Neural cell (in vitro differentiated cells): ENCODE measurements around the gene IRS1.

Experiments used
- EP300 ChIP-seq: fragments of 450-650 bp; conservative IDR thresholded peaks from 2 replicates; pipeline ENCODE4 v1.6.1; 2014; ENCODE audit warnings: antibody characterized with exemption, mild to moderate bottlenecking, moderate library complexity; ENCODE audit not compliant: poor library complexity, severe bottlenecking
- EZH2 ChIP-seq: fragments of 200-600, 300-800 bp; shearing (Covaris generic), sonication (generic); IDR thresholded peaks from 2 replicates; pipeline ENCODE4 v1.6.1; 2014; ENCODE audit warnings: antibody characterized with exemption, low read length, borderline replicate concordance, mild to moderate bottlenecking; ENCODE audit not compliant: insufficient read depth, poor library complexity, severe bottlenecking
- POLR2AphosphoS5 ChIP-seq: IDR thresholded peaks from 2 replicates; pipeline ENCODE4 v1.6.1; 2012
- RAD21 ChIP-seq: fragments of 450-650 bp; conservative IDR thresholded peaks from 2 replicates; pipeline ENCODE4 v1.6.1; 2014; ENCODE audit warnings: antibody characterized with exemption, mild to moderate bottlenecking, moderate library complexity
- SMC3 ChIP-seq: fragments of 450-650 bp; conservative IDR thresholded peaks from 2 replicates; pipeline ENCODE4 v1.6.1; 2014; ENCODE audit warnings: antibody characterized with exemption, mild to moderate bottlenecking, moderate library complexity; ENCODE audit not compliant: poor library complexity
- TF ChIP-seq, protein P1 (sequence below): fragments of 450-650 bp; IDR thresholded peaks from 2 replicates; pipeline ENCODE4 v1.5.1; 2014; ENCODE audit warnings: antibody characterized with exemption, mild to moderate bottlenecking, moderate library complexity; ENCODE audit not compliant: poor library complexity, severe bottlenecking

DNA sequence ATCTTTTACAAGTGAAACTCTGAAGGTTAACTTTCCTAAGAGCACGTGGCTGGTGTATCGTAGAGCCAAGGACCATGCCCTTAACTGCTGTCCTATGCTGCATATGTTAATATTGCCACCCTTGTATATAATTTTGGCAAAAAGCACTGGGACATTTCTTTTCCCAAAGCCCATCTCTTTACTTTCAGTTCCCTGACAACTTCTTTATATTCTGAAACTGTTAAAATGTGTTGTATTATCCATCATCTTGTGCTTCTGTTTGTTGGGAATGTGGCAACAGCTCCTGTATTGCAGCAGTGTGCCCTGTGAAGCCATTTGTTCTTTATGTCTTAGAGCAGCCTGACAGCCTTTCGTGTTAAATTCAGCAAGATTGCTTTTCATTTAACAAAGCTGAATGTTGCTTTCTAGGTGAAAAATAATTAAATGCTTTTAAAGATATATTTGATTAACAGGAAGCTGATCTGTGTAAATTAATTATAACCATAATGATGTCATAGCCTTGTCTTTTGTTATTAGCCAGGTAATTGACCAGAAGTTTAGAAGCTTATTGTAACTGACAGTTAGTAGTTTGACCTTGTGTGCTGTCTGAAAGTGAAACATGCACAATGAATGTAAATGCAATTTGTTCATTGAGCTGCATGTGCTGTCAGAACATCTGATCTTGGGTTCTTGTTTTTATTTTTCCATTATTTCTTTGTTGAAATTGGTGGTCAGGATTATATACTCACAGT is 45.9 kb upstream of the IRS1 start:
- TF ChIP-seq, protein P1, sequence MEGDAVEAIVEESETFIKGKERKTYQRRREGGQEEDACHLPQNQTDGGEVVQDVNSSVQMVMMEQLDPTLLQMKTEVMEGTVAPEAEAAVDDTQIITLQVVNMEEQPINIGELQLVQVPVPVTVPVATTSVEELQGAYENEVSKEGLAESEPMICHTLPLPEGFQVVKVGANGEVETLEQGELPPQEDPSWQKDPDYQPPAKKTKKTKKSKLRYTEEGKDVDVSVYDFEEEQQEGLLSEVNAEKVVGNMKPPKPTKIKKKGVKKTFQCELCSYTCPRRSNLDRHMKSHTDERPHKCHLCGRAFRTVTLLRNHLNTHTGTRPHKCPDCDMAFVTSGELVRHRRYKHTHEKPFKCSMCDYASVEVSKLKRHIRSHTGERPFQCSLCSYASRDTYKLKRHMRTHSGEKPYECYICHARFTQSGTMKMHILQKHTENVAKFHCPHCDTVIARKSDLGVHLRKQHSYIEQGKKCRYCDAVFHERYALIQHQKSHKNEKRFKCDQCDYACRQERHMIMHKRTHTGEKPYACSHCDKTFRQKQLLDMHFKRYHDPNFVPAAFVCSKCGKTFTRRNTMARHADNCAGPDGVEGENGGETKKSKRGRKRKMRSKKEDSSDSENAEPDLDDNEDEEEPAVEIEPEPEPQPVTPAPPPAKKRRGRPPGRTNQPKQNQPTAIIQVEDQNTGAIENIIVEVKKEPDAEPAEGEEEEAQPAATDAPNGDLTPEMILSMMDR = no peak
- no peak for TF ChIP-seq EP300
- TF ChIP-seq RAD21 = no peak
- TF ChIP-seq POLR2AphosphoS5 = no peak
- no peak for TF ChIP-seq EZH2
- TF ChIP-seq SMC3 = no peak
